Stimulated activated naive CD4-positive, alpha-beta T cell treated with Interleukin-2 at 50 U/mL for 16 hours (primary cell): ENCODE results near the gene TINCR.
"Not testable (repeated sequence)": the region's sequence is repeated elsewhere in the genome, so short reads cannot be mapped to it uniquely, and the experiment has no call there.

Source experiments
- DNase-seq: peaks from one replicate; lab custom pipeline; 2025; lab: John Stamatoyannopoulos, UW

The TINCR gene

DNA sequence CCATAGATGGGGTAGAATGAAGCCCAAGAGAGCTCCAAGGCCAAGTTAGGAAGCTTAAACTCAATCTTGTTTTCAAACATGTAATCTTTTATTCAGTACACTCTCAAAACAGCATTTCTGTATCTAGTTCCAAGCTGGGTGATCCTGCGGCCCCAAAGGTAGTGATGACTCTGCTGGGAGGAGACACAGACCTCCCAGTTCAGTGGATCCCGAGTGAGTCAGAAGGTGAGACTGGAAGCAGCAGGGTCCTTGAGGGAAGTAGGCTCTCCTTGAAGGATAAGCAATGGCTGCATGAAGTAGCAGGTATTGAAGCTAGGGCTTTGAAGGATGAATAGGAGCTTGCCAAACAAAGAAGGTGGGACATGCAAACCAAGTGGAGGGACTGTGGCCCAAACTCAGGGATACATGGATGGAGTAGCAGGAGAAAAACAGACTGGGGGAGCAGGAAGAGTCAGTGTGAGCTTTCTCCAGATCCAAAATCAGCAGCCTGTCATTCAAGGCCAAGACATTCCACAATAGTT lies 9.6 kb downstream of the TINCR start:
- DNase-seq: no peak

- DNase-seq: no peak
Observed at GRCh38 chr19:5557691-5558090, 10.1 kb downstream of the TINCR start.

- no peak for DNase-seq
Observed at GRCh38 chr19:5554828-5555227, 12.9 kb downstream of the TINCR start.

DNA sequence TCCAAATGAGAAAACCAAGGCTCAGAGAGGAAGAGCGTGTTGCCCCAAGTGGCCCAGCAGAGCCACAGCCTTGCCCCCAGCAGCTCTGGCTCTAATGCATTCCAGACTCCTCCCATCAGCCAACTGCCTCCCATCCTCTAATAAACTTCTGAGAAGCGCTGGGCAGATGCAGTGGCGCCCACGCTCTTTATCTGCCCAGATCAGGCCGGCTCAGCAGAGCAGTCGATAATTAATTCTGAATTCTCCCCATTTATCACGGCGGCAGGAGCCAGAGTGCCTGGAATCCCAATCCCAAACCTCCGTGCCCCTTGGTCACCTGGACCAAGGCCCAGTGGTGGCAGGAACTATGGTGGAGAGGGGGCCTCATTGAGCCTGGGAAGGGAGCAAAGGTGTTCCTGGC lies 13.9 kb downstream of the TINCR start:
- DNase-seq: no peak

DNA sequence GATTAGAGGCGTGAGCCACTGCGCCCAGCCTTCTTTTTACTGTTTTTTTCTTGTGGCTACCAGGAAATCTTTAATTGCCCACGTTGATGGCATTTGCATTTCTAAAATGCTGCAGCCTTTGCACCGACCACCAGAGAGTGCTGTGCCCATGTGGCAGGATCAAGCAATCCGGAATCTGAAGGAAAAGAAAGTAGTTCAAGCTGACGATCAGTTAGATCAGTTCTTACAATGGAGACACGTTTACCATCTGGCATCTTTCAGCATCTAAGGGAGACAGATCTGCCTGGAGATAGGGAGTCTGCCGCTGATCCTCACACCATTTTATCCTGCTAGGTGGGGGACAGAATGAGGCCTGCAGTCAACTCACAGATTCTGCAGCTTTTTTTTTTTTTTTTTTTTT lies 19.9 kb downstream of the TINCR start:
- no peak for DNase-seq

DNA sequence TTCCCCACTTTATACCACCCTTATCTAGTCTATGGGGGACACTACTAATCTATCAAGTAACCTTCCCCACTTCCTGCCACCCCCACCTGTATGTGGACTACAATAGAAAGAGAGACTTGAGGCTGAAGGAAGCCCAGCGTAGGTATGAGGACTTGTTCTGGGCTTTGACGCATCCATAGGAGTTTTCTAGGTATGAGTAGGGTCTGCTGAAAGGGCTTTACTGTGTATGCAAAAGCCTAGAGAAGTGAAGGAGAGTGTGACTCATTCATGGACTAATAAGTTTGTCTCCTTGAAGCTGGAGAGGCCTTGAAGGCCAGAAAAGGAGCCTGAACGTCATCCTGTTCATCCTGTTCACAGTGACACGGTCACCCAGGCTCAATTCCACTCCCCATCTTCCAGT lies 21.8 kb downstream of the TINCR start:
- DNase-seq: no peak

DNA sequence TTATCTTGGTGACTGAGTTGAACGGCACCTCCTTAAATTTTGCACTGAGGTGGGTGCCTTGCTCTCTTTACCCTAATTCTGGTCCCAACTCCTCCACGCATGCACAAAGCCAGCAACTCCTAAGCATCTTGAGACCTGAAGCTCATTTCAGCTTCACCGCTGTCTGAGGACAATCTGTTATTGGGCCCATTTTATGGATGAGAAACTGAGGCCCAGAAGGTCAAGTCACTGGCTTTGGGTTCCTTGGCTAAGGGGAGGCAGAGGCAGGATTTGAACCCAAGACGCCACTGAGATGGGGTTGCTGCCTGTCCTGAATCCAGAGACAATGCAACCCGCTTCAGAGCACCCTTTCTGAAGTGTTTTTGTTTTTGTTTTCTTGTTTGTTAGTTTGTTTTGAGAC lies 22.7 kb downstream of the TINCR start:
- DNase-seq: no peak

GRCh38 chr19:5542665-5543064 lies 25.1 kb downstream of the TINCR start:
- no peak for DNase-seq

DNA sequence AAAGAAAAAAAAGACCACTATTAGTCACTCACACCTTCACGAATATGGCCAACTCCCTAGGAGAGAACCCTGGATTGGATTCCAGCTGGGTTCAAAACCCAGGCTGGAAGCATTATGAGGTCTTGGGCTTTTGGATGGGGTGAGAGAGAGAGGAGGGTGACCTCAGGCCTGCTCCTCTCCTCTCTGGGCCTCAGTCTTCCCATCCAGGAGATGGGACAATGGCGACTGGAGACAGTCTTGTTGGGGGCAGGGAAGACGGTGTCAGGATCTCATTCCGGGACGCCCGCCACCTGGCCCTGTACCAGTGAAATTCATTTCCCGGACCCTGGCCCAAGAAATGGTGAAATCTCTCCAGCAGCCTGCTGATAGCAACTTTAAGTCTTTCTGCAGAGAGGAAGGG lies 26.3 kb downstream of the TINCR start:
- no peak for DNase-seq

GRCh38 chr19:5540208-5540607 lies 27.5 kb downstream of the TINCR start:
- DNase-seq: no peak

DNA sequence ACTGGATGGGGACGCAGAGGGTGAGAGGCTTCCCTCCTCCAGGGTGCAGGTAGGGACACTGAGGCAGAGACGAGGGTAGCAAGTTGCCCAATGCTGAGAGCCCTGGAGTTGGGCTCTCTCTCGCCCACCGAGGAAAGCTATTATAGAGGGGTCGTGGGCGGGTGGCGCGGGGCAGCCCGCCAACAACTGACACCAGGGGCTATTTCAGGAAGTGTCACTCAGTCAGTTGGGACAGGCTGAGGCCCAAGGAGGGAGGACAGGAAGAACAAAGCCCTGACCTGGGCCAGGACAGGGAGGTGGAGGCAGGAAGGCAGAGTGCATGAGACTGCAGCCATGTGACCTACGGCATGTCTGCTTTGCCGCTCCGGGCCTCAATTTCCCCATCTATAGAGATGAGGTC lies 29.9 kb downstream of the TINCR start:
- DNase-seq: no peak

DNA sequence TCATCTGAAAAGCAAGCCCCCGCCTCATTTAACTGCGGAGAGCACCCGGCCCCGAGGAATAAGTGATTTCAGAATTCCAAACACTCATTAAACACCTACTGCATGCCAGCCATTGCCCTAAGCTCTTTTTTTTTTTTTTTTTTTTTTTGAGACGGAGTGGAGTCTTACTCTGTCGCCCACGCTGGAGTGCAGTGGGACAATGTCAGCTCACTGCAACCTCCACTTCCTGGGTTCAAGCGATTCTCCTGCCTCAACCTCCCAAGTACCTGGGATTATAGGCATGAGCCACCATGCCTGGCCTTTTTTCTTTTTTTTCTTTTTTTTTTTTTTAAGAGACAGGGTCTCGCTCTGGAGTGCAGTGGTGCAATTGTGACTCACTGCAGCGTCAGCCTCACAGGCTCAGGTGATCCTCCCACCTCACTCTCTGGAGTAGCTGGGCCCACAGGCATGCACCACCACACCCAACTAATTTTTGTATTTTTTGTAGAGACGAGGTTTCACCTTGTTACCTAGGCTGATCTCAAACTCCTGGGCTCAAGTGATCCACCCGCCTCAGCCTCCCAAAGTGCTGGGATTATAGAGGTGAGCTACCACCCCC lies 30.7 kb downstream of the TINCR start:
- not testable (repeated sequence) for DNase-seq

- DNase-seq: no peak
Observed at GRCh38 chr19:5536337-5536894, 31.3 kb downstream of the TINCR start.

DNA sequence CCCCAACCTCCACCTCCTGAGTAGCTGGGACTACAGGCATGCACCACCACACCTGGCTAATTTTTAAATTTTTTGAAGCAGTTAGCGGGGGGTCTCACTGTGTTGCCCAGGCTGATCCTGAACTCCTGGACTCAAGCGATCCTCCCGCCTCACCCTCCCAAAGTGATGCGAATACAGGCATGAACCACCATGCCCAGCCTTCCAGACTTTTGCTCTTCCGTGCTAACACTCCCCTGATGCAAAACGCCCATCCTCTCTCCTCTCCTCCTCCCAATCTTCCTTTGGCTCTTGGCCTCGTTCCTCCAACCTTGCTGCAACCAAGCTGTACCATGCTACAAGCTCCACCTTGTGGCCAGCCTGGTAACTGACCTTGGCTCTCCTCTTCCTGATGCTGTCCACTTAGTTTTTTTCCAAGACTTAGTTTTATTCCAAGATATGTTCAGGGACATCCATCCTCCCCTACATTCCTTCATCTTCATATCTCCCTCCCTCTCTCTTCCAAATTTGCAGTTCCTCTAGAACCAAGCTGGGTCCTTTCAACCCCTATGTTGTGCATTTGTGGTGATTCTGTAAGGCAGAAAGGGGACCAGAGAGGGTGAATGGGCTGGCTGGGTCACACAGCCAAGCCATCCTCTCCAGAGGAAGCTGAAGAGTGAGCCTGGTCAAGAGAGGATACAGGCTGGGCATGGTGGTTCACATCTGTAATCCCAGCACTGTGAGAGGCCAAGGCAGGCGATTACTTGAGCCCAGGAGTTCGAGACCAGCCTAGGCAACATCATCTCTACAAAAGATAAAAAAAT lies 32.8 kb downstream of the TINCR start:
- no peak for DNase-seq

DNA sequence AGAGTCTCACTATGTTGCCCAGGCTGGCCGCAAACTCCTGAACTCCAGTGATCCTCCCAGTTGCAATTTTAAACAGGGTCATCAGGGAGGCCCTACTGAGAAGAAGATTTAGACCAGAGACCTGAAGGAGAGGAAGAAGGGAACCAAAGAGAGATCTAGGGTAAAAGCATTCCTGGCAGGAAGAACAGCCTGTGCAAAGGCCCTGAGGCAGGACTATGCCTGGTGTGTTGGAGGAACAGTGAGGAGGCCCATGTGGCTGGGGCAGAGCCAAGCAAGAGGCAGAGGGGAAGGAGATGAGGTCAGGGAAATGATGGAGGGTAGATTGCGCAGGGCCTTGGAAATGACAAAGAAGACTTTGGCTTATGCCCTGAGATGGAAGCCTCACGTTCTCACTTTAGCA lies 34.5 kb downstream of the TINCR start:
- DNase-seq: no peak

- no peak for DNase-seq
Observed at GRCh38 chr19:5530701-5531100, 37.1 kb downstream of the TINCR start.

- no peak for DNase-seq
Observed at GRCh38 chr19:5526691-5527090, 41.1 kb downstream of the TINCR start.

GRCh38 chr19:5524081-5524480 lies 43.7 kb downstream of the TINCR start:
- no peak for DNase-seq

DNA sequence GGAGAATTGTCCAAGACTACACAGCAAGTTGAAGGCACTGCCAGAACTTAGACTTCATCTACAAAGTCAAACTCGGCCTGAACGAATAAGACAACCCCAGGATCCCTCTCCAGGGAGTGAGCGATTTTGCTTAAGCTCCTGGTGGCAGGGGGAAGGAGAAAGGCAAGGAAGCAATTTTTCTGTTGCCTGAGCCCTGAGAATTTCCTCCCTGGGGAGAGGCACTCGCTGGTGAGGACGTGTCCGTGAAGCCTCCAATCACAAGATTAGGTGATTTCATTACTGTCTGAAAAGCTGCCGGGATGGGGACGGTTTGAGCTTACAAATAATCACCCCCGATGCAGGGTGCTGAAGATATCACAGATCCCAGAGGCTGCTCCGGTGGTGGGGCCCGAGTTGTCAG lies 45.6 kb downstream of the TINCR start:
- no peak for DNase-seq

DNA sequence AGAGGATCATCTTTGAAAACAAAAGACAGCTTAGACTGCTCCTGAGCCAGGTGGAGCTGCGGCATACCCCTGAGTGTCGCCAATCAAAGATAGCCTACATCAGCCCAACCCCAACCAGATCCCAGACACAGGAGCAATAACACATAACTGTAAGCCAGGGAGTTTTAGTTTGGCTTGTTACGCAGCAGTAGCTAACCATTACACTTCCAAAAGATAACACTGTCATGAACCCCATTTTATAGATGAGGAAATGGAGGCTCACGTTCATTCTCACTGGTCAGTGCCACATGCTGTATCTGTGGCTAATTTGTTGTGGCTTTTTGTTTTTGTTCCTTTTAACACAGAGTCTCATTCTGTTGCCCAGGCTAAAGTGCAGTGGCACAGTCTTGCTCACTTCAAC lies 47.3 kb downstream of the TINCR start:
- DNase-seq: no peak

GRCh38 chr19:5519076-5519475 lies 48.7 kb downstream of the TINCR start:
- no peak for DNase-seq

DNA sequence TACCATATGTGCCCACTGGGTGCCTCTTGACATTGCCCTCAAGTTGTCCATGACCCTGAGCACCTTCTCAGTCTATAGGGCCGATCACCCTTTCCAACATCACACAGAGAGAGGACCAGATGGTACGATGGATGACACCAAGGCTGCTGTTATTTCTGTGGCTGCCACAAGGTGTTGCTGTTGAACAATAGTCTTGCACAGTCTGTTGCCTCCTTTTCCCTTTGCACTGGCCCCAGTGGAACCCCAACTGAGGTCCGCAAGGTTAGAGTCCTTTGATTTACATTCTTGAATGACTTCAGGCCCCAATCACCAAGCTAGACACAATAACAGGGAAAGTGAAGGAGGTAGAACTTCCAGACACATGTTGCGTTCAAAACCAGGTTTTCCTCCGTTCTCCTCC lies 52.0 kb downstream of the TINCR start:
- DNase-seq: no peak

- no peak for DNase-seq
Observed at GRCh38 chr19:5514001-5514400, 53.8 kb downstream of the TINCR start.
